GM12875 (cell line): ENCODE data around the gene FKBP1A.

ENCODE experiments used
- H3K4me3 ChIP-seq: one replicate; pipeline ENCODE4 v1.5.1; 2011; ENCODE audit warnings: low read depth, low read length, control low read depth
- CTCF ChIP-seq: IDR thresholded peaks from 2 replicates; pipeline ENCODE4 v1.5.1; 2011; ENCODE audit warnings: low read depth, mild to moderate bottlenecking, control low read depth, inconsistent platforms, low read length, moderate library complexity, borderline replicate concordance; ENCODE audit not compliant: insufficient read depth

Gene FKBP1A

GRCh38 chr20:1392693-1393506 lies at the start of gene FKBP1A:
TSS of gene FKBP1A (minus strand) at chr20:1393054. CDS start at chr20:1392998, 56 bp downstream.
- peak within 1 kb of the TSS; percentile 75 for H3K4me3 ChIP-seq
- no peak for TF ChIP-seq CTCF

GRCh38 chr20:1442304-1442703 lies 49.5 kb upstream of the FKBP1A start:
- no peak for TF ChIP-seq CTCF
- H3K4me3 ChIP-seq: no peak overlapping the region

- no peak overlapping the region for H3K4me3 ChIP-seq
- no peak for TF ChIP-seq CTCF
Observed at GRCh38 chr20:1441133-1441532, 48.3 kb upstream of the FKBP1A start.

- H3K4me3 ChIP-seq: no peak overlapping the region
- TF ChIP-seq CTCF: peak; percentile 33; the same call in 1 of the 2 replicates
Observed at GRCh38 chr20:1440024-1440423, 47.2 kb upstream of the FKBP1A start.

GRCh38 chr20:1438361-1438760 lies 45.5 kb upstream of the FKBP1A start:
- no peak for TF ChIP-seq CTCF
- H3K4me3 ChIP-seq: no peak overlapping the region

- H3K4me3 ChIP-seq: no peak overlapping the region
- TF ChIP-seq CTCF: peak; percentile 77
Observed at GRCh38 chr20:1437235-1437904, 44.5 kb upstream of the FKBP1A start.
